Smooth muscle cell (in vitro differentiated cells): ENCODE measurements around the gene SOX12. TPM values are rescaled to one million over a fixed set of nuclear protein-coding genes. Genes with fewer than 3 reads are reported as not detected.

Experiments
- DNase-seq: peaks from one replicate; lab custom pipeline; 2025; ENCODE audit not compliant: unreplicated experiment; lab: John Stamatoyannopoulos, UW
- H2AFZ ChIP-seq: fragments of 200-600 bp; sonication (generic); 2 replicates; pipeline ENCODE4 v1.6.0; 2016; ENCODE audit warnings: antibody characterized with exemption, low read depth, mild to moderate bottlenecking
- H3F3A ChIP-seq: fragments of 200-600 bp; sonication (generic); 2 replicates; pipeline ENCODE4 v1.6.0; 2017; ENCODE audit warnings: antibody characterized with exemption, low read depth
- H3K27ac ChIP-seq: fragments of 200-600 bp; sonication (generic); 2 replicates; pipeline ENCODE4 v1.5.1; 2016; ENCODE audit warnings: low read depth, mild to moderate bottlenecking
- H3K27me3 ChIP-seq: fragments of 200-600 bp; sonication (generic); 2 replicates; pipeline ENCODE4 v1.6.1; 2016; ENCODE audit warnings: low read depth, mild to moderate bottlenecking
- H3K36me3 ChIP-seq: fragments of 200-600 bp; sonication (generic); 2 replicates; pipeline ENCODE4 v1.5.1; 2016; ENCODE audit warnings: low read depth
- H3K4me1 ChIP-seq: fragments of 200-600 bp; sonication (generic); 2 replicates; pipeline ENCODE4 v1.5.1; 2016; ENCODE audit warnings: low read depth
- H3K4me2 ChIP-seq: fragments of 200-600 bp; sonication (generic); 2 replicates; pipeline ENCODE4 v1.6.0; 2016; ENCODE audit warnings: mild to moderate bottlenecking
- H3K4me3 ChIP-seq: fragments of 200-600 bp; sonication (generic); 2 replicates; pipeline ENCODE4 v1.5.1; 2016; ENCODE audit warnings: mild to moderate bottlenecking
- H3K79me2 ChIP-seq: fragments of 200-600 bp; sonication (generic); 2 replicates; pipeline ENCODE4 v1.6.0; 2016; ENCODE audit warnings: low read depth, mild to moderate bottlenecking
- H3K9ac ChIP-seq: fragments of 200-600 bp; sonication (generic); 2 replicates; pipeline ENCODE4 v1.6.0; 2016; ENCODE audit warnings: low read depth
- H3K9me3 ChIP-seq: fragments of 200-600 bp; sonication (generic); replicated peaks from 2 replicates; pipeline ENCODE4 v1.5.1; 2016; ENCODE audit warnings: low read depth
- H4K20me1 ChIP-seq: fragments of 200-600 bp; sonication (generic); 2 replicates; pipeline ENCODE4 v1.6.0; 2016; ENCODE audit warnings: low read depth
- CTCF ChIP-seq: fragments of 200-600 bp; sonication (generic); IDR thresholded peaks from 2 replicates; pipeline ENCODE4 v1.5.1; 2017; ENCODE audit warnings: borderline replicate concordance, mild to moderate bottlenecking, antibody characterized with exemption; ENCODE audit not compliant: insufficient read depth, poor library complexity, severe bottlenecking
- WGBS: methylation state at CpG from one replicate; pipeline ENCODE4 v1.1.7; 2016; ENCODE audit warnings: low lambda C conversion rate; 5-methylcytosine and 5-hydroxymethylcytosine counted together
- polyA plus RNA-seq: library from polyadenylated mRNA; unstranded; fragments of >200 nt; fragmentation: Nextera tagmentation; extraction: Ambion mirVana; gene quantifications from 2 replicates; pipeline ENCODE4 v1.2.1, GENCODE V29; 2016
- total RNA-seq: library from RNA; depleted of rRNA; stranded (reverse); fragments of >200 nt; gene quantifications from 2 replicates; pipeline ENCODE4 v1.2.3, GENCODE V29; 2014

The SOX12 gene
- total and polyA plus RNA-seq, 2 experiments from 2014 or later: 7.1 to 17.7 TPM

- WGBS: 69% methylated on average over 7 of the region's 7 CpGs
- Histone ChIP-seq H3K9ac (no peak overlapping the region), H4K20me1 (no peaks in the 10 kb centered on the region), H3K4me1 (peaks cover 19% of the 10 kb centered on the region), H3K27ac (peak overlapping the region; percentile 99), H2AFZ (no peak overlapping the region), H3K9me3 (no peaks in the 10 kb centered on the region), H3K36me3 (no peaks in the 10 kb centered on the region), H3K4me2 (no peak overlapping the region), H3K79me2 (peaks cover under 1% of the 10 kb centered on the region), H3K27me3 (no peaks in the 10 kb centered on the region), H3F3A (peaks cover 7% of the 10 kb centered on the region), H3K4me3 (no peak overlapping the region)
- no peak for DNase-seq
- TF ChIP-seq CTCF: no peak
Measured at GRCh38 chr20:308427-309038, 16.8 kb upstream of the SOX12 start.

DNA sequence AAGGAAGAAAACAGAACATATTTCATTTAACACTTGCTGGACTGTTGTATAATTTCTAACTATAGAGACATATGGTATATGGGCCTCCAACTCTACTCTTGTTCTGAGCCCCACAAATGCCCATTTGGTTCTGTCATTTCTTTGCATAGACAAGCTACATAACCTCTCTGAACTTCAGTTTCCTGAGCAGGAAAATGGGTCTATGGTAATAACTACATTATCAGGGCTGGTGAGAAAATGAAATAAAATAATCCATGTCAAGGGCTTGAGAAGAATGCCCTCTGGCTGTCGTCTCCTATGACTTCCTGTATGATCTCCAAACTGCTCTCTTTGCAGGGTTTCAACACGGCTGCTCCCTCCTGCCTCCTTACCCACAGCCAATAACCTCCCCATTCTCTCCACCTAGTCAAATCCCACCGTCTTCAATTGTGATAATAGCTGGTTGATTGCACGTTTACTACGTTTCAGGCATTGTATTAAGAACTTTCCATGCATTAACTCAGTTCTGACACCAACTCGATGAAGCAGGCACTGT is 16.0 kb upstream of the SOX12 start:
- WGBS: 5% methylated on average over 6 of the region's 6 CpGs
- peak overlapping the region; percentile 71 for H2AFZ ChIP-seq
- no peaks in the 10 kb centered on the region for H3K27me3 ChIP-seq
- H3F3A ChIP-seq: peaks cover 7% of the 10 kb centered on the region
- peak overlapping the region; percentile 99 for H3K27ac ChIP-seq
- no peaks in the 10 kb centered on the region for H3K79me2 ChIP-seq
- no peak for TF ChIP-seq CTCF
- no peaks in the 10 kb centered on the region for H3K9me3 ChIP-seq
- peaks cover 19% of the 10 kb centered on the region for H3K4me1 ChIP-seq
- H3K9ac ChIP-seq: peak overlapping the region; percentile 98
- no peaks in the 10 kb centered on the region for H4K20me1 ChIP-seq
- H3K4me2 ChIP-seq: peak overlapping the region; percentile 90
- DNase-seq: no peak
- no peaks in the 10 kb centered on the region for H3K36me3 ChIP-seq
- H3K4me3 ChIP-seq: peak overlapping the region; percentile 59

DNA sequence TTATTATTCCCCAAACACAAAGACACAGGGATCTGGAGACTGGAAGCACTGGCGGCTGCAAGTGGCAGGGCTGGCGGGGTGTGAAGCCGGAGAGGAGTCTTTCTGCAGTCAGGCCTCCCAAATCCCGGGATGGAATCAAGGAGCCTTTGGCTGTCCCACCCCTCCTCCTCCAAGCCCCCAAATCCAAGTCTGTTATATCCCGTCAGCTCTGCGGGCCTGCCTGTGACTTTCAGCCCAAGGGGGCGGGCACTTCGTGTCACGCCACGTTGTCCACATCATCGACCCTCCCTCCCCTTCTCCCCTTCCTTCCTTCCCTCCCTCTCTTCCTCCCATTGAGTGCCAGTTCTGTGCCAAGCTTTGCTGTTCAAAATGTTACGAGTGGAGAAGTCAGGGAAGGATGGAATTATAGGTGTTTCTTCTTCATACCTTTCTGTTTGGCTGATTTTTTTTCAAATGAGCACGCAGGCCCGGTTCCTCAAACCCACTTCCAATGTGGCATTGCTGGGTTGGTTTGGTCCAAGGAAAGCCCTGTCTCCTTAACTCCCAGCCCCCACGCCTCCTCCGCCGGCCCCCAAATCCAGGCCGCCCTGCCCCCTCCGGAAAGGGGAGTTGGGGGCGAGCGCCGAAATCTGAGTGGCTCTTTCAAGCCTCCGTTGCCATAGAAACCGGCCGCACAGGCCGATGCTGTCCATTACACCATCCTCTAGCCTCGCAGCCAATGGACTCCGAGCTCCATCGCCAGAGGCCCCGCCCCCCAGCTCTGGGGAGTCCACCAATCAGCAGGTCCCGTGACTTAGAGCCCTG is 15.3 kb upstream of the SOX12 start:
- peak; percentile 90 for DNase-seq
- H3K4me2 ChIP-seq: peak overlapping the region; percentile 90
- H3K27me3 ChIP-seq: no peaks in the 10 kb centered on the region
- H3K9ac ChIP-seq: peak overlapping the region; percentile 98
- no peak for TF ChIP-seq CTCF
- H3K36me3 ChIP-seq: no peaks in the 10 kb centered on the region
- H3F3A ChIP-seq: peaks cover 7% of the 10 kb centered on the region
- peaks cover 19% of the 10 kb centered on the region for H3K4me1 ChIP-seq
- WGBS: 2% methylated on average over 28 of the region's 31 CpGs
- no peaks in the 10 kb centered on the region for H4K20me1 ChIP-seq
- H3K9me3 ChIP-seq: no peaks in the 10 kb centered on the region
- peak overlapping the region; percentile 99 for H3K27ac ChIP-seq
- H3K79me2 ChIP-seq: no peaks in the 10 kb centered on the region
- peak overlapping the region; percentile 71 for H2AFZ ChIP-seq
- H3K4me3 ChIP-seq: peak overlapping the region; percentile 59
